B cell (primary cell): ENCODE data around the gene EGFLAM. TPM values are rescaled to one million over a fixed set of nuclear protein-coding genes. Genes with fewer than 3 reads are reported as not detected.

Experiments
- ATAC-seq: fragments of 200-7000 bp; cut with Tn5 transposase; one replicate; pipeline ENCODE4 v1.10.0; 2021; ENCODE audit warnings: low read depth, mild to moderate bottlenecking, moderate number of reproducible peaks, moderate library complexity
- CTCF ChIA-PET: fragments of 350-600 bp; sonication (Branson Sonifier 250); formaldehyde crosslinking; loops from one replicate; lab custom pipeline; 2021; ENCODE audit warnings: antibody characterized with exemption, inconsistent platforms; lab: Charles Lee
- POLR2A ChIA-PET: fragments of 350-600 bp; sonication (Branson Sonifier 250); formaldehyde crosslinking; loops from one replicate; lab custom pipeline; 2021; ENCODE audit warnings: antibody characterized with exemption; lab: Charles Lee
- DNase-seq: peaks from one replicate; pipeline ENCODE4 v3.0.0; 2013
- H2AFZ ChIP-seq: 2 replicates; pipeline ENCODE4 v1.6.1; 2012; ENCODE audit warnings: mild to moderate bottlenecking, low read depth, low read length; ENCODE audit not compliant: insufficient read depth, poor library complexity, severe bottlenecking
- H3K27ac ChIP-seq, 2 donors: 1 replicate in 1 of 2; 2 replicates in 1 of 2; pipeline ENCODE4 v1.5.1; 2012 to 2013; ENCODE audit warnings: low read length in 2 of 2, mild to moderate bottlenecking in 2 of 2, moderate library complexity in 1 of 2
- H3K27me3 ChIP-seq, 4 experiments: fragments of 200-600 bp in 1 of 4; sonication (generic) in 1 of 4; replicated peaks in 1 of 4; 1 replicate in 2 of 4; 2 replicates in 2 of 4; pipeline versions ENCODE4 v1.6.1 to v1.7.0; 2013 to 2016; ENCODE audit warnings: low read length in 3 of 4, mild to moderate bottlenecking in 2 of 4, mixed read lengths in 1 of 4, moderate library complexity in 1 of 4; ENCODE audit not compliant: insufficient read depth in 4 of 4, control insufficient read depth in 3 of 4; ENCODE audit errors: control extremely low read depth in 1 of 4
- H3K36me3 ChIP-seq, 2 experiments: replicated peaks in 1 of 2; 1 replicate in 1 of 2; 2 replicates in 1 of 2; pipeline versions ENCODE4 v1.6.1 to v1.7.1; 2013; ENCODE audit warnings: low read length in 1 of 2; ENCODE audit not compliant: insufficient read depth in 2 of 2, control insufficient read depth in 1 of 2; ENCODE audit errors: control extremely low read depth in 1 of 2, extremely low read depth in 1 of 2
- H3K4me1 ChIP-seq, 2 donors: fragments of 200-600 bp in 1 of 2; sonication (generic) in 1 of 2; 1 replicate in 1 of 2; 2 replicates in 1 of 2; pipeline versions ENCODE4 v1.5.1 to v1.6.1; 2013 to 2017; ENCODE audit warnings: low read length in 2 of 2; ENCODE audit not compliant: control insufficient read depth in 2 of 2, insufficient read depth in 2 of 2
- H3K4me2 ChIP-seq: replicated peaks from 2 replicates; pipeline ENCODE3; 2012; ENCODE audit warnings: mild to moderate bottlenecking, low read depth, low read length; ENCODE audit not compliant: poor library complexity, severe bottlenecking
- H3K4me3 ChIP-seq, 5 experiments: fragments of 200-600 bp in 1 of 5; sonication (generic) in 1 of 5; 1 replicate in 3 of 5; 2 replicates in 2 of 5; pipeline versions ENCODE4 v1.5.1 to v1.7.0; 2011 to 2016; ENCODE audit warnings: low read length in 4 of 5, mild to moderate bottlenecking in 4 of 5, low read depth in 2 of 5, control low read depth in 1 of 5, moderate library complexity in 1 of 5; ENCODE audit not compliant: insufficient read depth in 1 of 5; ENCODE audit errors: control extremely low read depth in 1 of 5, extremely low read depth in 1 of 5
- H3K79me2 ChIP-seq: fragments of 200-600 bp; sonication (generic); one replicate; pipeline ENCODE4 v1.6.0; 2016; ENCODE audit warnings: low read length; ENCODE audit not compliant: control insufficient read depth, insufficient read depth
- H3K9ac ChIP-seq: fragments of 200-600 bp; sonication (generic); 2 replicates; pipeline ENCODE4 v1.6.1; 2017; ENCODE audit warnings: mild to moderate bottlenecking, low read length, moderate library complexity
- H3K9me3 ChIP-seq, 3 donors: one replicate each; pipeline versions ENCODE4 v1.6.1 to v1.7.1; 2013; ENCODE audit warnings: low read length in 2 of 3; ENCODE audit not compliant: control insufficient read depth in 2 of 3, insufficient read depth in 1 of 3; ENCODE audit errors: control extremely low read depth in 1 of 3
- H4K20me1 ChIP-seq: 2 replicates; pipeline ENCODE4 v1.6.0; 2012; ENCODE audit warnings: mild to moderate bottlenecking, low read length; ENCODE audit not compliant: insufficient read depth, control insufficient read depth, poor library complexity, severe bottlenecking
- H3K27ac Mint-ChIP-seq: one replicate; pipeline ENCODE4 v1.8.0; 2021; ENCODE audit warnings: mixed read lengths
- H3K27me3 Mint-ChIP-seq: one replicate; pipeline ENCODE4 v1.8.0; 2021; ENCODE audit warnings: mixed read lengths
- H3K4me1 Mint-ChIP-seq: one replicate; pipeline ENCODE4 v1.8.0; 2021; ENCODE audit warnings: mixed read lengths
- H3K4me3 Mint-ChIP-seq: one replicate; pipeline ENCODE4 v1.8.0; 2021; ENCODE audit warnings: mixed read lengths
- H3K9me3 Mint-ChIP-seq: one replicate; pipeline ENCODE4 v1.8.0; 2022; ENCODE audit warnings: mixed read lengths; ENCODE audit not compliant: insufficient read depth
- CTCF ChIP-seq: fragments of 200-600 bp; IDR thresholded peaks from one replicate; pipeline ENCODE4 v1.8.0; 2022; ENCODE audit warnings: antibody characterized with exemption, mild to moderate bottlenecking
- EZH2 ChIP-seq: IDR thresholded peaks from 2 replicates; pipeline ENCODE4 v1.6.1; 2012; ENCODE audit warnings: borderline replicate concordance, low read depth, mild to moderate bottlenecking, moderate library complexity, low read length; ENCODE audit not compliant: insufficient read depth, poor library complexity, severe bottlenecking
- WGBS: methylation state at CpG from one replicate; pipeline ENCODE4 v1.1.5; 2013; ENCODE audit warnings: missing lambda C conversion rate; ENCODE audit not compliant: insufficient coverage; 5-methylcytosine and 5-hydroxymethylcytosine counted together
- intact Hi-C: fragments of 100-400 bp; cut with micrococcal nuclease; formaldehyde crosslinking; loops from one replicate; pipeline ENCODE4 v1.10.0; 2022
- polyA plus RNA-seq: library from polyadenylated mRNA; depleted of rRNA; stranded (reverse); fragments of >200 nt; gene quantifications from 2 replicates; pipeline ENCODE4 v1.2.3, GENCODE V29; 2012
- total RNA-seq, 2 donors: library from RNA; stranded (reverse); fragments of 120-200 nt in 1 of 2; gene quantifications; 1 replicate in 1 of 2; 2 replicates in 1 of 2; pipeline versions ENCODE4 v1.2.3 to v1.2.4, GENCODE V29; 2013 to 2022

The EGFLAM gene
- total and polyA plus RNA-seq, 2 donors (not counting 1 experiment from before 2014, with no cell fraction given), result not detected

DNA sequence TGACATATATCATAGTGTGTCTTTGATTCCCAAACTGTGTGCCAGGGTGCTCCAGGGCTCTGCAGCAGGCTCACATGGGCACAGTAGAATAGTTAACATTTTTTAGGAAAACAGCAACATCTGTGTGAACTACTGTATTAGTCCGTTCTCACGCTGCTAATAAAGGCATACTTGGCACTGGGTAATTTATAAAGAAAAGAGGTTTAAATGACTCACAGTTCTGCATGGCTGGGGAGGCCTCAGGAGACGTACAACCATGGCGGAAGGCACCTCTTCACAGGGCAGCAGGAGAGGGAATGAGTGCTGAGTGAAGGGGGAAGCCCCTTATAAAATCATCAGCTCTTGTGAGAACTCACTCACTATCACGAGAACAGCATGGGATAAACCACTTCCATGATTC is 82.7 kb downstream of the EGFLAM start:
- CTCF ChIA-PET, result no interaction called here

DNA sequence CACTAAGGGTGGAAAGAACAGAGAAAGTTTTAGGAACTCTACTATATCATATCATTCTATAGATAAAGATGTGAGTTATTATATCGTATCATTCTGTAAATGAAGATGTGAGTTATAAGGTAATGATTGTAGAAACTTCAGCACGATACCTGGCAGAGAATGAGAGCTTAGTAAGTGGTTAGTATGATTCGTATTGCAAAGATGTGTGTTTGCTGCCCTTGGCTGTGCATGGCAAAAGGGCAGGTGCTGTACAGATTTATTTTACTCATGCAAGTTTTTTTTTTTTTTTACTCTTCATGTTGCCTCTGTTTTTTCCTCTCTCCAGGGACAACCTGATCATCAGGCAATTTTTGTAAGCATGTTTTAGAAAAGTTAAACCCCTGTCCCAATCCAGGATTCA is 83.3 kb downstream of the EGFLAM start:
- no peak overlapping the region for H3K4me2 ChIP-seq
- ChIA-PET CTCF (no interaction called here), POLR2A (no interaction called here)
- no peak overlapping the region for H2AFZ ChIP-seq
- no peaks in the 10 kb centered on the region for H4K20me1 ChIP-seq
- no peaks in the 10 kb centered on the region for H3K9me3 Mint-ChIP-seq
- ATAC-seq, result no peak
- H3K4me1 ChIP-seq, result no peaks in the 10 kb centered on the region
- DNase-seq, result no peak
- no peak overlapping the region for H3K27ac ChIP-seq
- peaks cover 0 to 3% (median 0%) of the 10 kb centered on the region in 3 donors for H3K9me3 ChIP-seq
- H3K36me3 ChIP-seq, result no peaks in the 10 kb centered on the region
- TF ChIP-seq CTCF (no peak), EZH2 (no peak)
- intact Hi-C loops, result no loop called here
- no peak overlapping the region for H3K4me3 Mint-ChIP-seq
- H3K4me1 Mint-ChIP-seq, result no peaks in the 10 kb centered on the region
- H3K79me2 ChIP-seq, result no peaks in the 10 kb centered on the region
- H3K4me3 ChIP-seq, result no peak overlapping the region
- H3K9ac ChIP-seq, result no peak overlapping the region
- H3K27ac Mint-ChIP-seq, result no peak overlapping the region
- peaks cover 6% of the 10 kb centered on the region for H3K27me3 Mint-ChIP-seq
- WGBS, result 80% methylated on average over 1 of the region's 3 CpGs
- H3K27me3 ChIP-seq, result no peaks in the 10 kb centered on the region

More for the DNA sequence above, 82.7 kb downstream of the EGFLAM start:
- H3K4me3 ChIP-seq, result no peak overlapping the region
- POLR2A ChIA-PET, result no interaction called here
- H3K9me3 Mint-ChIP-seq, result no peaks in the 10 kb centered on the region
- no peaks in the 10 kb centered on the region for H3K27me3 ChIP-seq
- ATAC-seq (no peak), DNase-seq (no peak)
- no peaks in the 10 kb centered on the region for H3K4me1 Mint-ChIP-seq
- 95% methylated on average over 4 of the region's 5 CpGs for WGBS
- H3K9me3 ChIP-seq, result peaks cover 0 to 3% (median 0%) of the 10 kb centered on the region in 3 donors
- intact Hi-C loops, result no loop called here
- H3K27ac ChIP-seq, result no peak overlapping the region
- H3K36me3 ChIP-seq, result no peaks in the 10 kb centered on the region
- no peak overlapping the region for H3K4me3 Mint-ChIP-seq
- no peaks in the 10 kb centered on the region for H3K4me1 ChIP-seq
- no peak overlapping the region for H3K27ac Mint-ChIP-seq
- H3K79me2 ChIP-seq, result no peaks in the 10 kb centered on the region
- no peak overlapping the region for H3K9ac ChIP-seq
- H4K20me1 ChIP-seq, result no peaks in the 10 kb centered on the region
- no peak overlapping the region for H2AFZ ChIP-seq
- no peak overlapping the region for H3K4me2 ChIP-seq
- TF ChIP-seq CTCF, result no peak
- no peak for TF ChIP-seq EZH2
- peaks cover 6% of the 10 kb centered on the region for H3K27me3 Mint-ChIP-seq
